CD14-positive monocyte (primary cell): ENCODE measurements around the gene OPRM1. TPM values are rescaled to one million over a fixed set of nuclear protein-coding genes. Genes with fewer than 3 reads are reported as not detected.
"Not testable (repeated sequence)": the region's sequence is repeated elsewhere in the genome, so short reads cannot be mapped to it uniquely, and the experiment has no call there.

ENCODE experiments used
- DNase-seq, 3 donors: peaks; one replicate each; pipeline ENCODE4 v3.0.0-alpha.2; 2011 to 2022
- H2AFZ ChIP-seq: 2 replicates; pipeline ENCODE4 v1.6.0; 2012; ENCODE audit warnings: mild to moderate bottlenecking, low read depth, low read length, inconsistent platforms; ENCODE audit not compliant: insufficient read depth, poor library complexity, severe bottlenecking
- H3K27ac ChIP-seq, 2 donors: 1 replicate in 1 of 2; 2 replicates in 1 of 2; pipeline ENCODE4 v1.5.1; 2012 to 2013; ENCODE audit warnings: low read length in 2 of 2, control low read depth in 1 of 2, inconsistent platforms in 1 of 2, low read depth in 1 of 2, mild to moderate bottlenecking in 1 of 2
- H3K27me3 ChIP-seq, 2 donors: one replicate each; pipeline versions ENCODE4 v1.6.0 to v1.6.1; 2011 to 2013; ENCODE audit warnings: low read length in 2 of 2; ENCODE audit not compliant: control insufficient read depth in 2 of 2, insufficient read depth in 2 of 2
- H3K36me3 ChIP-seq, 2 donors: replicated peaks in 1 of 2; 1 replicate in 1 of 2; 2 replicates in 1 of 2; pipeline versions ENCODE4 v1.5.1 to v1.6.1; 2012 to 2013; ENCODE audit warnings: low read length in 2 of 2, control low read depth in 1 of 2, inconsistent platforms in 1 of 2, mild to moderate bottlenecking in 1 of 2; ENCODE audit not compliant: insufficient read depth in 2 of 2, control insufficient read depth in 1 of 2
- H3K4me1 ChIP-seq, 2 donors: 1 replicate in 1 of 2; 2 replicates in 1 of 2; pipeline versions ENCODE4 v1.5.1 to v1.6.1; 2012 to 2013; ENCODE audit warnings: low read length in 2 of 2, control low read depth in 1 of 2, inconsistent platforms in 1 of 2, mild to moderate bottlenecking in 1 of 2, moderate library complexity in 1 of 2; ENCODE audit not compliant: insufficient read depth in 2 of 2, control insufficient read depth in 1 of 2
- H3K4me2 ChIP-seq: replicated peaks from 2 replicates; pipeline ENCODE3; 2012; ENCODE audit warnings: low read length, moderate library complexity, mild to moderate bottlenecking; ENCODE audit not compliant: poor library complexity, severe bottlenecking; ENCODE audit errors: extremely low read depth
- H3K4me3 ChIP-seq, 3 experiments: fragments of 200-600 bp in 1 of 3; sonication (generic) in 1 of 3; replicated peaks in 1 of 3; 1 replicate in 2 of 3; 2 replicates in 1 of 3; pipeline ENCODE4 v1.5.1; 2011 to 2013; ENCODE audit warnings: low read length in 3 of 3, mild to moderate bottlenecking in 3 of 3, control low read depth in 2 of 3, low read depth in 2 of 3, inconsistent platforms in 1 of 3, moderate library complexity in 1 of 3
- H3K79me2 ChIP-seq: 2 replicates; pipeline ENCODE4 v1.6.0; 2012; ENCODE audit warnings: mild to moderate bottlenecking, control low read depth, inconsistent platforms, low read length, moderate library complexity; ENCODE audit not compliant: insufficient read depth
- H3K9ac ChIP-seq: 2 replicates; pipeline ENCODE4 v1.6.0; 2017; ENCODE audit warnings: low read length, mild to moderate bottlenecking; ENCODE audit not compliant: insufficient read depth, poor library complexity, severe bottlenecking
- H3K9me3 ChIP-seq, 2 donors: replicated peaks in 1 of 2; 1 replicate in 1 of 2; 2 replicates in 1 of 2; pipeline versions ENCODE4 v1.5.1 to v1.6.1; 2012 to 2013; ENCODE audit warnings: low read length in 2 of 2, control low read depth in 1 of 2; ENCODE audit not compliant: control insufficient read depth in 1 of 2, insufficient read depth in 1 of 2
- H4K20me1 ChIP-seq: 2 replicates; pipeline ENCODE4 v1.6.0; 2012; ENCODE audit warnings: mild to moderate bottlenecking, low read length, control low read depth, moderate library complexity; ENCODE audit not compliant: insufficient read depth
- H3K27ac Mint-ChIP-seq, 7 donors: one replicate each; pipeline ENCODE4 v1.8.0; 2020; ENCODE audit warnings: mild to moderate bottlenecking in 7 of 7, mixed read lengths in 7 of 7, moderate library complexity in 6 of 7, inconsistent platforms in 2 of 7
- H3K27me3 Mint-ChIP-seq, 3 donors: one replicate each; pipeline ENCODE4 v1.8.0; 2021 to 2022; ENCODE audit warnings: low read depth in 3 of 3, mild to moderate bottlenecking in 3 of 3, mixed read lengths in 3 of 3, moderate library complexity in 3 of 3, inconsistent platforms in 1 of 3
- H3K36me3 Mint-ChIP-seq, 2 donors: one replicate each; pipeline ENCODE4 v1.8.0; 2020; ENCODE audit warnings: mixed read lengths in 2 of 2, inconsistent platforms in 1 of 2, mild to moderate bottlenecking in 1 of 2
- H3K4me1 Mint-ChIP-seq: one replicate; pipeline ENCODE4 v1.8.0; 2020; ENCODE audit warnings: mild to moderate bottlenecking, mixed read lengths
- H3K4me3 Mint-ChIP-seq, 2 donors: one replicate each; pipeline ENCODE4 v1.8.0; 2020; ENCODE audit warnings: mild to moderate bottlenecking in 2 of 2, mixed read lengths in 2 of 2, moderate library complexity in 1 of 2
- H3K9me3 Mint-ChIP-seq, 7 donors: one replicate each; pipeline ENCODE4 v1.8.0; 2020 to 2022; ENCODE audit warnings: mixed read lengths in 7 of 7, mild to moderate bottlenecking in 6 of 7, moderate library complexity in 6 of 7, inconsistent platforms in 2 of 7
- WGBS: methylation state at CpG from one replicate; pipeline ENCODE4 v1.1.5; 2013; ENCODE audit warnings: missing lambda C conversion rate; ENCODE audit not compliant: insufficient coverage; 5-methylcytosine and 5-hydroxymethylcytosine counted together
- intact Hi-C, 2 donors: fragments of 100-400 bp; cut with micrococcal nuclease; formaldehyde crosslinking; loops; one replicate each; pipeline versions ENCODE4 v1.15.0 to v1.15.1; 2023
- polyA plus RNA-seq, 3 donors: library from polyadenylated mRNA; depleted of rRNA in 1 of 3; unstranded in 2 of 3; stranded (reverse) in 1 of 3; fragments of 300-500 nt in 2 of 3; fragments of >200 nt in 1 of 3; fragmentation: Illumina TruSeq in 2 of 3; gene quantifications; 1 replicate in 2 of 3; 2 replicates in 1 of 3; pipeline ENCODE4 v1.2.3, GENCODE V29; 2012 to 2021
- TF ChIP-seq, protein P1 (sequence below): fragments of 200-600 bp; IDR thresholded peaks from one replicate; pipeline ENCODE4 v1.8.0; 2022; ENCODE audit warnings: antibody characterized with exemption, mild to moderate bottlenecking

OPRM1 gene
- polyA plus RNA-seq, 3 donors, result not detected

DNA sequence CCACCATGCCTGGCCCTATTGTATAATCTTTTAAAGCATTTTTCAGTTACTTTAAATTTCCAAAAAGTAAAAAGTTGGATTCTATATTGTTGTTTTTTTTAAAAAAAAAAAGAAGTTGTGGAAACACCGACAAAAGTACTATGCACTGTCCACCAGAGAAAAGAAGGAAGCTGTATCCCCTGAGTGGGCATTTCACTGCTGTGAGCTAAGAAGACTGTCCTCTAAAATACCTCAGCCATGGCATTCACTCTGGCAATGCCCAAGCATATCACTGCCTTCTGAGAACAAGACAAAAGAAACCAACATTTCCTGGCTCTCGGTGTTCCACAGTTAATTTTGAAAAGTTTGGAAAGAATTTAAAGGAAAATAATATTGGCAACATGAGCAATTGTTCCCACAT, 199.8 kb downstream of the OPRM1 start:
- Histone ChIP-seq H3K79me2 (peaks cover 53% of the 10 kb centered on the region), H3K4me3 (no peak overlapping the region), H3K9me3 (no peaks in the 10 kb centered on the region), H3K9ac (no peak overlapping the region), H3K4me1 (peaks cover 13 to 22% of the 10 kb centered on the region in 2 donors), H4K20me1 (peaks cover 57% of the 10 kb centered on the region), H3K4me2 (no peak overlapping the region), H3K27me3 (no peaks in the 10 kb centered on the region), H3K27ac (no peak overlapping the region), H2AFZ (no peak overlapping the region), H3K36me3 (peaks cover 24 to 52% of the 10 kb centered on the region in 2 donors)
- TF ChIP-seq, protein P1, sequence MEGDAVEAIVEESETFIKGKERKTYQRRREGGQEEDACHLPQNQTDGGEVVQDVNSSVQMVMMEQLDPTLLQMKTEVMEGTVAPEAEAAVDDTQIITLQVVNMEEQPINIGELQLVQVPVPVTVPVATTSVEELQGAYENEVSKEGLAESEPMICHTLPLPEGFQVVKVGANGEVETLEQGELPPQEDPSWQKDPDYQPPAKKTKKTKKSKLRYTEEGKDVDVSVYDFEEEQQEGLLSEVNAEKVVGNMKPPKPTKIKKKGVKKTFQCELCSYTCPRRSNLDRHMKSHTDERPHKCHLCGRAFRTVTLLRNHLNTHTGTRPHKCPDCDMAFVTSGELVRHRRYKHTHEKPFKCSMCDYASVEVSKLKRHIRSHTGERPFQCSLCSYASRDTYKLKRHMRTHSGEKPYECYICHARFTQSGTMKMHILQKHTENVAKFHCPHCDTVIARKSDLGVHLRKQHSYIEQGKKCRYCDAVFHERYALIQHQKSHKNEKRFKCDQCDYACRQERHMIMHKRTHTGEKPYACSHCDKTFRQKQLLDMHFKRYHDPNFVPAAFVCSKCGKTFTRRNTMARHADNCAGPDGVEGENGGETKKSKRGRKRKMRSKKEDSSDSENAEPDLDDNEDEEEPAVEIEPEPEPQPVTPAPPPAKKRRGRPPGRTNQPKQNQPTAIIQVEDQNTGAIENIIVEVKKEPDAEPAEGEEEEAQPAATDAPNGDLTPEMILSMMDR, result no peak
- no peaks in the 10 kb centered on the region for H3K9me3 Mint-ChIP-seq
- no CpG with 5 or more reads among the region's 2 CpGs for WGBS
- peaks cover 43 to 67% of the 10 kb centered on the region in 2 donors for H3K36me3 Mint-ChIP-seq
- H3K4me1 Mint-ChIP-seq, result peaks cover 22% of the 10 kb centered on the region
- no peak for DNase-seq
- no peak overlapping the region for H3K27ac Mint-ChIP-seq
- H3K4me3 Mint-ChIP-seq, result no peak overlapping the region
- peaks cover 0 to 3% (median 0%) of the 10 kb centered on the region in 3 donors for H3K27me3 Mint-ChIP-seq
- intact Hi-C loops, result no loop called here

DNA sequence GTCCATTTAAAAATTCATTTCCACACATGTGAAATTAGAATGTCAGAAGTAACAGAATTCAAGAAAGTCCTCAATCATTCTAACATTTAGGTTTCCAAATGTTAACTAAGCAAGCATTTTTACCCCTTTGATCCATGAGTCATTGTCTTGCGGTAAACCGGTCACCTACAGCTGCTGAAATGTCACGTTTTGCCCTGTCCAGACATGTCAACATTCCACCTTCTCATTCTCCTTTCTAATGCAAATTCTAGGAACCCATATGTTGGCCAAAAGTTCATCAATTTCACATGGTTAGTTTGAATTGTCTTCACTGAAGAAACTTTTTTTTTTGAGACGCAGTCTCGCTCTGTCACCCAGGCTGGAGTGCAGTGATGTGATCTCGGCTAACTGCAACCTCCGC, 200.4 kb downstream of the OPRM1 start:
- 82% methylated on average over 2 of the region's 7 CpGs for WGBS
- H3K4me3 Mint-ChIP-seq, result no peak overlapping the region
- Histone ChIP-seq H3K4me1 (peaks cover 7 to 17% of the 10 kb centered on the region in 2 donors), H3K27me3 (no peaks in the 10 kb centered on the region), H4K20me1 (peaks cover 54% of the 10 kb centered on the region), H3K9ac (no peak overlapping the region), H3K79me2 (peaks cover 58% of the 10 kb centered on the region), H3K9me3 (no peaks in the 10 kb centered on the region), H3K27ac (no peak overlapping the region), H3K4me3 (no peak overlapping the region), H3K4me2 (no peak overlapping the region), H2AFZ (no peak overlapping the region), H3K36me3 (peaks cover 29 to 58% of the 10 kb centered on the region in 2 donors)
- no peaks in the 10 kb centered on the region for H3K9me3 Mint-ChIP-seq
- H3K27me3 Mint-ChIP-seq, result peaks cover 0 to 3% (median 0%) of the 10 kb centered on the region in 3 donors
- TF ChIP-seq, protein P1, result no peak
- intact Hi-C loops, result no loop called here
- peaks cover 46 to 72% of the 10 kb centered on the region in 2 donors for H3K36me3 Mint-ChIP-seq
- H3K27ac Mint-ChIP-seq, result peak overlapping the region in 1 of 7 donors; percentile 52
- peaks cover 16% of the 10 kb centered on the region for H3K4me1 Mint-ChIP-seq
- no peak for DNase-seq

DNA sequence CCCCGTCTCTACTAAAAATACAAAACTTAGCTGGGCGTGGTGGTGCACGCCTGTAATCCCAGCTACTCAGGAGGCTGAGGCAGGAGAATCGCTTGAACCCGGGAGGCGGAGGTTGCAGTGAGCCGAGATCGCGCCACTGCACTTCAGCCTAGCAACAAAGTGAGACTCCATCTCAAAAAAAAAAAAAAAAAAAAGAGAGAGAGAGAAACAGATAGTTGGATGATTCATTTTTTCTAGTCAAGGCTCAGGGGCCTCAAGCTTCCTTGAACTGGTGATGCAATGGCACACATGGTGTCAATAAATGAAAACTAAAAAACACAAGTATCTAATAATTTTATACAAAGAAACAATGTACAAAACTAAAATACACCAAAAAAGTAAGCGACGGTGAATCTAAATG, 202.0 kb downstream of the OPRM1 start:
- peaks cover 40 to 70% of the 10 kb centered on the region in 2 donors for H3K36me3 ChIP-seq
- H3K4me1 Mint-ChIP-seq, H2AFZ ChIP-seq, H3K27ac ChIP-seq, DNase-seq, H3K27me3 Mint-ChIP-seq, H3K9me3 ChIP-seq, H3K9me3 Mint-ChIP-seq, H3K4me3 Mint-ChIP-seq, H3K4me3 ChIP-seq, intact Hi-C loops, H3K9ac ChIP-seq, H3K4me2 ChIP-seq, H3K27me3 ChIP-seq: not testable (repeated sequence)
- WGBS, result 91% methylated on average over 4 of the region's 11 CpGs
- H3K27ac Mint-ChIP-seq, result peak overlapping the region in 1 of 7 donors; percentile 31
- peaks cover 58 to 80% of the 10 kb centered on the region in 2 donors for H3K36me3 Mint-ChIP-seq
- H3K79me2 ChIP-seq, result peaks cover 75% of the 10 kb centered on the region
- H4K20me1 ChIP-seq, result peaks cover 47% of the 10 kb centered on the region
- H3K4me1 ChIP-seq, result peaks cover 0 to 12% of the 10 kb centered on the region in 2 donors
